ENCODE results near the gene CIPC. TPM values are rescaled to one million over a fixed set of nuclear protein-coding genes. Genes with fewer than 3 reads are reported as not detected.

The CIPC gene
- 8.8 and 11.0 TPM in 2 replicates for total RNA-seq (2014; rRNA removed; shearing (Covaris generic))

- Histone ChIP-seq H3K9me3 (replicated peaks) (no peaks in the 10 kb centered on the region), H3K4me1 (replicated peaks) (peaks cover 25% of the 10 kb centered on the region), H3K27me3 (replicated peaks) (no peaks in the 10 kb centered on the region), H3K27ac (peak within 1 kb of the TSS; percentile 86), H3K36me3 (0 out of 2 replicates have a peak, but pooled peaks cover 2% of the 10 kb centered on the region), H3K4me3 (peak within 1 kb of the TSS; percentile 73)
- peak; percentile 98 to 99 for DNase-seq (ENCODE audit: low read depth in 1 of 2, low spot score in 2 of 2)
Measured at GRCh38 chr14:77097700-77098528, at the start of gene CIPC. CIPC (plus strand) TSS chr14:77098258; CDS start chr14:77105709, 7,451 bp downstream.

GRCh38 chr14:77051116-77051515 is 46.9 kb upstream of the CIPC start:
- H3K4me1 ChIP-seq (replicated peaks), result peaks cover 4% of the 10 kb centered on the region
- no peaks in the 10 kb centered on the region for H3K9me3 ChIP-seq (replicated peaks)
- no peak overlapping the region for H3K4me3 ChIP-seq
- H3K27me3 ChIP-seq (replicated peaks), result no peaks in the 10 kb centered on the region
- no peak overlapping the region for H3K27ac ChIP-seq
- H3K36me3 ChIP-seq, result no peaks in the 10 kb centered on the region
- DNase-seq (ENCODE audit: low read depth in 1 of 2, low spot score in 2 of 2), result no peak

DNA sequence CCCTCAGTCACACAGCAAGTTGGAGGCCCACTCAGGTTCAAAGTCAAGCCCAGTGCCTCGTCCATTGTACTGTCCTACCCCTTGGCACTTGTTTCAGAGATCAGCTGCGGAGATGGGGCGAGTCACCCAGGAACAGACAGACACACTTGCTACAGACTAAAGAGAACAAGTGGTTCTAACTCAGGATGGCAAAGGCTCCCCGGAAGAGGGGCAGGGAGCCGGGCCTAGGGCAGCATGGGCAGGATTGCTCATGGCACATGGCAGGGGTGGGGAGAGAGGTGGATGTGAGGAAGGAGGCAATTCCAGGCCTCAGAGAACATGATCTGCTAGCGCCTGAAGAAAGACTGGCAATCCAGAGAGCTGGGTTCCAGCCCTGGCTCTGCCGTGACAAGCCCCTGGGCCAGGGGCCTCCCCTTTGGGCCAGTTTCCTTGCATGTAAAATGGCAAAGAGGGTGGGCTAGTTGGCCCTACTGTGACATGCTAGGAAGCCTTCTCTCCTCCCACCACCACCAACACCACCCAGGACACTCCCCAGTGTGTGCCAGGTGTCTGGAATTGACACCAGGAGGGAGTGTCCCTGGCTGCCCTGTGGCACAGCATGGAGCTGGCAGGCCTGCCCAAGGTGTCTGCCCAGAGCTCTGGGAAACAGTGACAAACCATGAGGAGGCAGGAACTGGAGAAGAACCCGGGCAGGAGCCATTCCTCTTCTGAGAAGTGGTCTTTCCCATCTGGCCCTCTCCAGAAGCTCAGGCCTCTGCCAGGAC is 45.6 kb upstream of the CIPC start:
- Histone ChIP-seq H3K4me1 (replicated peaks) (peaks cover 4% of the 10 kb centered on the region), H3K4me3 (no peak overlapping the region), H3K27ac (no peak overlapping the region), H3K27me3 (replicated peaks) (no peaks in the 10 kb centered on the region), H3K9me3 (replicated peaks) (no peaks in the 10 kb centered on the region), H3K36me3 (no peaks in the 10 kb centered on the region)
- no peak for DNase-seq (ENCODE audit: low read depth in 1 of 2, low spot score in 2 of 2)

- Histone ChIP-seq H3K27ac (no peak overlapping the region), H3K4me3 (no peak overlapping the region), H3K9me3 (replicated peaks) (no peaks in the 10 kb centered on the region), H3K27me3 (replicated peaks) (no peaks in the 10 kb centered on the region), H3K4me1 (replicated peaks) (peaks cover 4% of the 10 kb centered on the region), H3K36me3 (no peaks in the 10 kb centered on the region)
- DNase-seq (ENCODE audit: low read depth in 1 of 2, low spot score in 2 of 2), result peak; percentile 69 to 78
Measured at GRCh38 chr14:77053046-77053841, 44.8 kb upstream of the CIPC start.

DNA sequence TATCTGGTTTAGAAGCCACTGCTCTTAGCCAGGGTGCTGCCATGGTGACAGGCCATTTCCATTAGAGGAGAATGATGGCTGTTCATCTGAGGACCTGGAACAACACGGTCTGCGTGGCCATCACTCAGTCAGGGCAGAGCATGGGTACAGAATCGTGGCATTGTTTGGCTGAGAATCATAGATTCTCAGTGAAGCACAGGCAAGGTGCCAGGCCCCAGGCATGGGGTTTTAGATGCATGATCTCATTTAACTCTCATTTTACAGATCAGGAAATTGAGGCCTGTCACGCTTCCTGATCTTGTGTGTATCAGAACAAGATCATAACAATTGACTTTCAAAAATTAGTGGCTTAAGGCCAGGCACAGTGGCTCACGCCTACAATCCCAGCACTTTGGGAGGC is 42.8 kb upstream of the CIPC start:
- Histone ChIP-seq H3K4me1 (replicated peaks) (peaks cover 12% of the 10 kb centered on the region), H3K36me3 (no peaks in the 10 kb centered on the region), H3K9me3 (replicated peaks) (no peaks in the 10 kb centered on the region), H3K4me3 (no peak overlapping the region), H3K27ac (no peak overlapping the region), H3K27me3 (replicated peaks) (no peaks in the 10 kb centered on the region)
- DNase-seq (ENCODE audit: low read depth in 1 of 2, low spot score in 2 of 2), result no peak

DNA sequence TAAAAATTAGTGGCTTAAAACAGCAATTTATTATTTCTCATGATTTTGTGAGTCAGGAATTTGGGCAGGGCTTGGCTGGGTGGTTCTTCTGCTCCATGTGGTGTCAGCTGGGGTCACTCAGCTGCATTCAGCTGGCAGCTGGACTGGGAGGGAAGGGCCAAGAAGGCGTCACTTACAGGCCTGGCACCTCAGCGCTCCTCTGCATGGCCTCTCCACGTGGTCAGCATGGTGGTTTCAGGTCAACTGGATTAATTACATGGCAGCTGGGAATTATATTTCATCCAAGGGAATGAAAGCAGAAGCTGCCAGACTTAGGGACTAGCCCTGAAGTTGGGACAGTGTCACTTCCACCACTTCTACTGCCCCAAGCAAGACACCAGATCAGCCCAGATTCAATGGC is 42.1 kb upstream of the CIPC start:
- Histone ChIP-seq H3K36me3 (no peaks in the 10 kb centered on the region), H3K27ac (no peak overlapping the region), H3K9me3 (replicated peaks) (no peaks in the 10 kb centered on the region), H3K27me3 (replicated peaks) (no peaks in the 10 kb centered on the region), H3K4me1 (replicated peaks) (peaks cover 12% of the 10 kb centered on the region), H3K4me3 (no peak overlapping the region)
- no peak for DNase-seq (ENCODE audit: low read depth in 1 of 2, low spot score in 2 of 2)

DNA sequence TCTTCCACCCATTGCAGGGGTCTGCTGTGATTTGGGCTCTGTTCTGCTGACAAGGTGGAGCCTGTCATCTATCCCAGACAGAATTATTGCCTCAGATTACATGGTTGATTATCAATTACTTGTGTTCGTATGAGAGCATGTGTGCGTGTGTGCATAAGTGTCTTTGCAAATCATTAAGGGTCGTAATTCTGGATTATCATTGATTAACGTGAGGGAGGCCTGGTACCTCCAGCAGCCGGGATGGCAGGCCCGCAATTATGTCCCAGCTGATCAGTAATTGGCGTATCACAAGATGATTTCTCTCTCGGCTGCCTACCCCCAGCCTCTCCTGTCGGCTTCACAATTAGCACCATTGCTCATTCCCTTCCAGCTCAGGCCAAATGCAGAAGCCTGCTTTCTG is 39.9 kb upstream of the CIPC start:
- peaks cover 8% of the 10 kb centered on the region for H3K4me1 ChIP-seq (replicated peaks)
- no peak overlapping the region for H3K4me3 ChIP-seq
- H3K9me3 ChIP-seq (replicated peaks), result no peaks in the 10 kb centered on the region
- no peaks in the 10 kb centered on the region for H3K36me3 ChIP-seq
- no peak overlapping the region for H3K27ac ChIP-seq
- no peaks in the 10 kb centered on the region for H3K27me3 ChIP-seq (replicated peaks)
- no peak for DNase-seq (ENCODE audit: low read depth in 1 of 2, low spot score in 2 of 2)

GRCh38 chr14:77058785-77059184 is 39.3 kb upstream of the CIPC start:
- Histone ChIP-seq H3K27me3 (replicated peaks) (no peaks in the 10 kb centered on the region), H3K4me3 (no peak overlapping the region), H3K4me1 (replicated peaks) (peaks cover 8% of the 10 kb centered on the region), H3K36me3 (no peaks in the 10 kb centered on the region), H3K27ac (no peak overlapping the region), H3K9me3 (replicated peaks) (no peaks in the 10 kb centered on the region)
- DNase-seq (ENCODE audit: low read depth in 1 of 2, low spot score in 2 of 2), result no peak

GRCh38 chr14:77059276-77059915 is 38.7 kb upstream of the CIPC start:
- Histone ChIP-seq H3K4me1 (replicated peaks) (peaks cover 8% of the 10 kb centered on the region), H3K27me3 (replicated peaks) (no peaks in the 10 kb centered on the region), H3K27ac (no peak overlapping the region), H3K9me3 (replicated peaks) (no peaks in the 10 kb centered on the region), H3K4me3 (no peak overlapping the region), H3K36me3 (no peaks in the 10 kb centered on the region)
- peak; percentile 46 to 69 for DNase-seq (ENCODE audit: low read depth in 1 of 2, low spot score in 2 of 2)

DNA sequence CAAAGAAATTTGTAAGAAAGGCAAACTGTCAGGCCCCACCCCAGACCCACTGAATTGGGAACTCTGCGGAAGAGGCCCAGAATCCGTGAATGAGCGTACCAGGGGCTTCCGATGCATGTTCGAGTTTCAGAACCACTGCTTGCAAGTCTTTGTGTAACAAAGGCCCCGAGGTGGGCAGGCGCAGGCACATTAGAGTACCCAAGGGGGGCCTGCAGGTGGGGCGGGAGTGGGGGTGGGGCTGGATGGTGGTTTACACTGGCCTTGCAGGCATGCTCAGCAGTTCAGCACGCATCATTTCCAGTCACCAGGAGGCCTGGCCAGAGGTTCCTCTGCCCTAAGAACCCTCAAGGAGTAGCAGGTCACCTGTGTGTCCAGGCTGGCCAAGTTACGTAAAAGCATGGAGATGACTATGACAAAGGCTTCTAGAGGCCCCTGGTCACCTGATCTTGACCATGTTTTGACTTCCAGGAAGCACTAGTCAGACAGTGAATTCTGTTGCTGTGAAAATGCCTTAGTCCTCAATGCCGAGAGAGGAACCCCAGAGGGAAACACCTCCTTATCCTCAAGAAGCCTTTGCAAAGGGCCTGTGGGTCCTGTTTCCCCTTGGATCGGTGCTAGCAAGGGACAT is 36.3 kb upstream of the CIPC start:
- no peak overlapping the region for H3K4me3 ChIP-seq
- peaks cover 8% of the 10 kb centered on the region for H3K4me1 ChIP-seq (replicated peaks)
- H3K27me3 ChIP-seq (replicated peaks), result no peaks in the 10 kb centered on the region
- H3K36me3 ChIP-seq, result no peaks in the 10 kb centered on the region
- H3K27ac ChIP-seq, result no peak overlapping the region
- DNase-seq (ENCODE audit: low read depth in 1 of 2, low spot score in 2 of 2), result no peak
- no peaks in the 10 kb centered on the region for H3K9me3 ChIP-seq (replicated peaks)

DNA sequence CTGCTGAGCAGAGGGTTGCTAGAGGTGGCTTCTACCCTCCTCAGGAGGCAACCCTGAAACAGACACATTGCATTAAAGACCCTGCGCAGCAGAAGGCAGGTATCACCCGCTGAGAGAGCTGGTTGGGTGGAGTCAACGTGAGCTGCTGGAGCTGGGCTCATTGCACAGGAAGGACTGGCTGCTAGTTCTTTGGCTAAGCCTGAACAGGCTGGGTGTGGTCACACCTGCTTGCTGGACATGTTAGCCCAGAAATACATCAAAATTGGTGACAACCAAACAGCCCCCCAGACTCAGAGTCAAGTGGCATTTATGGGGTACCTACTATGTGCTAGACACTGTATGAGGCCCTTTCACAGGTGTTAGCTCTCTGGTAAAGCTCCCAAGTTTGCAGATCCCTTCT is 35.8 kb upstream of the CIPC start:
- DNase-seq (ENCODE audit: low read depth in 1 of 2, low spot score in 2 of 2), result no peak
- Histone ChIP-seq H3K4me3 (no peak overlapping the region), H3K36me3 (no peaks in the 10 kb centered on the region), H3K27me3 (replicated peaks) (no peaks in the 10 kb centered on the region), H3K9me3 (replicated peaks) (no peaks in the 10 kb centered on the region), H3K27ac (no peak overlapping the region), H3K4me1 (replicated peaks) (peaks cover 8% of the 10 kb centered on the region)

DNA sequence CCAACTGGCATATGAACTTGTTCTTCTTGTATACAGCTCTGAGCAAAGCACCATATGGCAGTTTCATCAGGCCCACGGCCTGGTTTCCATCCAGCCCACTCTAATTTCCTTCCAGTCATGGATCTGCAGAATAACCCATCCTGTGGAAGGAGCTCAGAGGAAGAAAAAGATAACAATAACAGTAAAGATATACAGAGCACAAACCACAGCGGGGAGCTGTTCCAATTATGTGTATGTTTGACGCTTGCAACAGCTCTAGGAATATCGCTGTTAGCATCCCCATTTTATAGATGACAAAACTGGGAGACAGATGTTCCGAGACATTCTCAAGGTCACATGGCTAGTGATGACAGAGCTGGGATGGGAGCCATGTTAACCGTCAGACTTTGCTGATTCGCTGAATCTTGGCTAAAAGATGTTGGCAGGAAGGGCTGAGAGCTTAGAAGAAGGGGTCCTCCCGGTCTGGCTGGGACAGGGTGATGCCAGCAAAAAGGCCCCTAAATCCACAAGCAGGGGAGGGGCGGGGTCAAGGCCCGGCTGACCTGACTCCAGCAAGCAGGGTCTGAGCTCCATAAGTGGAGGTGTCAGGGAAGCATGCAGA is 34.4 kb upstream of the CIPC start:
- no peaks in the 10 kb centered on the region for H3K9me3 ChIP-seq (replicated peaks)
- peaks cover 8% of the 10 kb centered on the region for H3K4me1 ChIP-seq (replicated peaks)
- no peaks in the 10 kb centered on the region for H3K36me3 ChIP-seq
- H3K4me3 ChIP-seq, result no peak overlapping the region
- no peak overlapping the region for H3K27ac ChIP-seq
- H3K27me3 ChIP-seq (replicated peaks), result no peaks in the 10 kb centered on the region
- no peak for DNase-seq (ENCODE audit: low read depth in 1 of 2, low spot score in 2 of 2)
